Brain pericyte (primary cell): ENCODE measurements around the gene PRKG1.

Experiments used
- DNase-seq: peaks from one replicate; pipeline ENCODE4 v3.0.0-alpha.2; 2012; ENCODE audit warnings: low read depth, low spot score

PRKG1 gene

DNA sequence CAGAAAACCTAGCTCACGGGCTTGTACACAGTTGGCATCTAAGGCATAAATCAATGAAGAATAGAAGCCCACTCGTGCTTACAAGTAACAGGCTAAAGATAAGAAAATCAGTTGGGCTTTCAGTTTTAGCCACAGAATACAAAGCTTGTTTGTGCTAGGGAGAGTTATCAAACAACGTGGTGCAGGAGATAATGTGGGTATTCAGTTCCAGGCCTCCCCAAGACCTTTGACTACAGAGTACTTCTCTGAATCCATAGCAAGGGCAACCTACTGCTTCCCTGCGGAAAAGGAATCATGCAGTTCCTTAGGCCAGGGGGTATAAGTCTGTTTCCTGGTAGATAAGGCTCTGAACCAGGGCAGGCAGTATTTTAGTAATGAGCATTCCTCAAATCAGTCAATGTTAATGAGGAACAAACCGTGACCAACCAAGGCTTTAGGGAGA is 844.6 kb downstream of the PRKG1 start:
- DNase-seq, result no peak

DNA sequence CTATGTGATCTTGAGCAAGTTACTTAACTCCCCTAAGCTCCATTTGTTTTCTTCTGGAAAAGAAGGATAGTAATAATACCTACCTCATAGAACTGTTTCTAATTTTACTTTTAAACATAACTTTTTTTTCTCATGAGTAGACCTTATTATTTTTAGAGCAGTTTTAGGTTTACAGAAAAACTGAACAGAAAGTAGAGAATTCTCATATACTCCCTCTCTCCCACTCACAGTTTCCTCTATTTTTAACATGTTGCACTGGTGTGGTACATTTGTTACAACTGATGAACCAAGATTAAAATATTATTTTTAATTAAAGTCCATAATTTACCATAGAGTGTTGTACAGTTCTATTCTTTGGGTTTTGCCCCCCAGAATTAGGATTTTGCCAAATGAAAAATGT is 846.4 kb downstream of the PRKG1 start:
- DNase-seq, result no peak

GRCh38 chr10:51924359-51924758 is 850.1 kb downstream of the PRKG1 start:
- no peak for DNase-seq

DNA sequence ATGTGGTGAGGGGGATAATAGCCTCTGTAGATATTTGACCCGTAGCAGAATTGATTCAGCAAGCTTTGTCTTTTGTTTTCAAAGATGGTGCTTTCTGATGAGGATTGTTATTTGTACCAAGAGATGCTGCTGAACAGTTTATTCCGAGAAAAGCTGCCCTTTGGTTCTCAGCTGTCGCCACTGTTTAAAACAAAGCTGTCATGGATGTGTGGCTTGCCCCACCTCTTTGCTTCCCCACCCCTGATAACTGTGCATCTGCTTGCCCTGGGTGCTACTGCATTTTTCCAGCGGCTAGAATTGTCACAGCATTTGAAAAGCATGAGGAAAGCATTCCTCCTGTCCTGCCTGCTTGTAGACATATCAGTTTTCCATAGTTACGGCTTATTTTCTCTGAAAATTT is 852.0 kb downstream of the PRKG1 start:
- DNase-seq, result no peak

DNA sequence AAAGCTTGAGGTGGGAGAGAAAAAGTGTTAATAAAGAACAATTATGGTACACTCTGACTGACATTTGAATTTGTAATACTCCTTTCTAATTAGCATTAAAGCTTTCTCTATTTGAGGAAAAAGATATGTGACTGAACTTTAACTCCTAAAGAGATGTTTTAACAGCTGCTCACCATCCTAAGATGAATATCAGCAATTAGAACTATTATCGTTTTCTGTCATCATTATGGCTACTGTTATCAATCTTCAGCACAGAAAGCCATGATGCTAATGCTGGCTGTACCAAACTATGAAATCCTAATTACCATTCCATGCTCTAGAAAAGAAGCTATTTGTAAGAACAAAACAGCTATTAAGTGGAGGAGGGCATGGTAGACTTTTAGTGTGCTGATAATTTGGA is 853.9 kb downstream of the PRKG1 start:
- no peak for DNase-seq

DNA sequence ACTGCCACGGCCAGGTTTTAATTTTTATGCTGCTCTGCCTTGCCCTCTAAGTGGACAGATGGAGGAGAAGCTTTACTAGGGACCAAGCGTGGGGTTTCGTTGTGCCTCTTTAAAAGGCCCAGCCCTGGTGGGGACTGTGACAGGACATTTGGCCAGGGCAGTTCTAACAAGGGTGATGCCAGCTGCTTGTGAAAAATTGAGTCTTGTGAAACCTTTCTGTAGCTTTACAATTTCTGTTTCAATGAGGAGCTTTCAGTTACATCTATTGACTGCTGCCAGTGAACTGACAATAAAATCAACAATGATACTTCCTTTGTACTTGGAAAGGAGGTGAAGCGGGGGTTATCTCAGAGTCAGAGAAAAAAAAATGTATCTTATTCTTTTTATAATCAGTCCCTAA is 858.2 kb downstream of the PRKG1 start:
- DNase-seq, result no peak

- no peak for DNase-seq
These were observed 860.1 kb downstream of the PRKG1 start for GRCh38 chr10:51934373-51934772.

GRCh38 chr10:51935341-51935740 is 861.1 kb downstream of the PRKG1 start:
- DNase-seq, result no peak

DNA sequence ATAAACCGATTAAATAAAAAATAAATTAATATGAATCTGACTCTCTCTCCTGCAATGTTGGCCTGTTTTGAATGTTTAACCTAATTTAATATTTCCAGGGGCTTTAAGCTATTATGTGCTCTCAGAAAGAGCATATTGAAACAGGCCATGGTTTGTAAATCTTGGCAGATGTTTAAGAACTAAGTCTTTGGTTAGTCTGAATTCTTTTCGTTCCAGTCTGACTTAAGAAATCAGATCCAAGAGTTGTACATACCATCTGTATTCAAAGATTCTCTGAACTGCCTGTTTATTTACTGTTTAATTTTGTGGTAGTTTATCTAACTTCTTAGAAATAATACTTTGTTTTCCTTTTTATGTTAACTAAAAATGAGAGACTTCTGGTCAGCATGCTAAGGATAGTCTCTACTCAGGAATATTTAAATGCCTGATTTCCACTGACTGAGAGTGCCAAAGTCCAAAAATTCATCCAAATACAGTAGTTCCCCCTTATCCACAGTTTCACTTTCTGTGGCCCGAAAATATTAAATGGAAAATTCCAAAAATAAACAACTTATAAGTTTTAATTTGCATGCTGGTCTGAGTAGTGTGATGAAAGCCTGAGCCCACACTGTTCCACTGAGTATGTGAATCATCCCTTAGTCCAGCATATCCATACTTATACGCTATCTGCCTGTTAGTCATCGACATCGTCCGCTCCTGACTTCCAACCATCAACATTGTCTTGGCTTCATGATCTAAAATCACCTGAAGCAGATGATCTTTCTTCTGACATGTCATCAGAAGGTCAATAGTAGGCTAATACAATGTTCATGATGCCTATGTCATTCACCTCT is 863.2 kb downstream of the PRKG1 start:
- no peak for DNase-seq

GRCh38 chr10:51950371-51950995 is 876.2 kb downstream of the PRKG1 start:
- no peak for DNase-seq

- no peak for DNase-seq
These were observed 876.8 kb downstream of the PRKG1 start for GRCh38 chr10:51950996-51951555.

DNA sequence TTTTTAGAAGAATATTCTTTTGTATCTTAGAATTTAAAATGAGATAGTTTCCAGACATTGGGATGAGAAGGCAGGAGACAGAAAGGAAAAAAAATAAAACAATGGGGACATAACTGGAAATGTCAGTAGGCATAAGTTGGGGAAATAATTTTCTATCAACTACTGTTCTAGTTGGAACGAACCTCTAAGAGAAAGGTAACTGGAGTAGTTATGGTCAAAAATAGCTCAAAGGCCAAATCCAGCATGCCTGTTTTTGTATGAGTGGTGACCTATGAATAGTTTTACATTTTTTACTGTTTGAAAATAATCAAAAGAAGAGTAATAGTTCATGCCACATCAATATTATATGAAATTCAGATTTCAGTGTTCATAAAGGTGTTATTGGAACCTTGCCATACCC is 877.3 kb downstream of the PRKG1 start:
- no peak for DNase-seq

GRCh38 chr10:51952056-51952455 is 877.8 kb downstream of the PRKG1 start:
- DNase-seq, result no peak

GRCh38 chr10:51955696-51956095 is 881.4 kb downstream of the PRKG1 start:
- DNase-seq, result no peak

GRCh38 chr10:51956822-51957221 is 882.5 kb downstream of the PRKG1 start:
- DNase-seq, result no peak

GRCh38 chr10:51960494-51960895 is 886.2 kb downstream of the PRKG1 start:
- DNase-seq, result no peak

- DNase-seq, result no peak
These were observed 887.1 kb downstream of the PRKG1 start for GRCh38 chr10:51961401-51961800.

GRCh38 chr10:51964630-51965029 is 890.3 kb downstream of the PRKG1 start:
- DNase-seq, result no peak

- DNase-seq, result no peak
These were observed 891.2 kb downstream of the PRKG1 start for GRCh38 chr10:51965451-51965850.

DNA sequence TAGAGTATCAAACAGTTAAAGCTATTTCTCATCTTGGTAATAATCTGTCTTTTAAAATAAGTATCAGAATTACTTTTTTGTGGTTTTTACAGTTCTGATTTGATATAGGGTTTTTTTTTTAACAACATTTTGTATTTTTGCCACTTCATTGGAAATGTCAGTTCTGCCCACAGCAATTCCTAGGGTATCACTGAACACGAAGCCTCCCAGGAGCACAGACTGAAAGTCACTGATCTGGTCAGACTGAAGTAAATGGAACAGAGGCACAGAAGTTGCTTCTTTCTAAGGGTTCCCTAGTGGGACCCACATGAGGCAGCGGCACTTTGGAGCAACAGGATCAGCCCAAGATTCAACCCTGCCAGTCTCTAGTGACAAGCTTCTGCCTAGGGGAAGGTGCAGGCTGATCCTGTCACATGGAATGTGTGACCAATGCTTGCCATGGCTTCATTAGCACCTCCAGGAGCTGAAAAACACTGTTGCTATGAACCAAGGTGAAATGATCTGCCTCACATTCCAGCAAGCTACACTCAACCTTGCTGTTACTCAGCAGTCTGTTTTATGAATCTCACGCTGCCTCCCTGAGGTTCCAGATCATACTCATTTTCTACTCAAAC is 898.6 kb downstream of the PRKG1 start:
- DNase-seq, result no peak

DNA sequence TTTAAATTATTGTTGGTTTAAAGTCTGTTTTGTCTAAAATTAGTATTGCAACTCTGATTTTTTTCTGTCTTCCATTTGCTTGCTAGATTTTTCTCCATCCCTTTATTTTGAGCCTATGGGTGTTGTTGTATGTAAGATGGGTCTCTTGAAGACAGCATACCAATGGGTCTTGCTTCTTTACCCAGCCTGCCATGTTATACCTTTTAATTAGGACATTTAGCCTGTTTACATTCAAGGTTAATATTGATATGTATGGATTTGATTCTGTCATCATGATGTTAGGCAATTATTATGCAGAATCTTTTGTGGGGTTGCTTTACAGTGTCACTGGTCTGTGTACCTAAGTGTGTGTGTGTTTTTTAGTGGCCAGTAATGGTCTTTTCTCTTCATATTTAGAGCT is 906.5 kb downstream of the PRKG1 start:
- DNase-seq, result no peak

- no peak for DNase-seq
These were observed 907.4 kb downstream of the PRKG1 start for GRCh38 chr10:51981731-51982130.

DNA sequence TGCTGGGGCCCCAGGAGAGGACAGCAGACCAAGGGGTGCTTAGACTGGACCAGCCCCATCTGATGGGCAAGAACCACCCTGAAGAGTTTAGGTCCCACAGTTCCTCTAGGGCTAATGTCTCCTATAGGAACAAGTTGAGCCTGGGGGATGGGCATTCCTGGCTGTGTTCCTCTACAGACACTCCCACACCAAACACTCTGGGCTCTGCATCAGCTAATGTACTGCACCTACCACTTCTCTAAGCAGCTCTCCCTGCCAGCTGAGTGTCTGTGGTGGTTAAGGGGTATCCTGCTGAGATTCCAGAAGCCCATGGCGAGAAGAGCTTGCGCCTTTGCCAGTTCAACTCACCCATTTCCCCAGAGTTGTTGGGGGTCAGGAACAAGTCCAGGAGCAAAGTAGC is 909.2 kb downstream of the PRKG1 start:
- no peak for DNase-seq
